ENCODE measurements around the gene TMCC1.

The TMCC1 gene

DNA sequence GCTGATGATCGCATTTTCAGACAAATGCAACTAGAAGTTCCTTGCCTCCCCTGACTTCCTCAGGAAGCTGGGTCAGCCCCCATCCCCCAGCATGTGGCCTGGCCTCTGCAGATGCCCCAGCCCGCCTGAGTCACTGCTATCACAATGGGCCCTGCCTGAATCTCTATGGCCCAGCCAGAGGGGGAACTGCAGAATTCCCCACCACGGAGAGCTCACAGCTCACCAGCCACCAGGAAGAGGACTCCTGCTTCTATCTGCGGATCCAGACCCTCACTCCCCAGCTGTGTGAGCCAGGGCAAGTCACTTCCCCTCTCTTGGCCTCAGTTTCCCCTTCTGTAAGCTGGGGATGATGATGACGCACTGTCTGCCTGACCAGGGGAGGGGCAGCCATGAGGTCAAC lies 293.9 kb downstream of the TMCC1 start:
- no peak overlapping the region for H3K27ac ChIP-seq
- no peak for TF ChIP-seq ZFX (IDR thresholded peaks at IDR 0.05; ENCODE audit: borderline replicate concordance)
- TF ChIP-seq, protein P1, sequence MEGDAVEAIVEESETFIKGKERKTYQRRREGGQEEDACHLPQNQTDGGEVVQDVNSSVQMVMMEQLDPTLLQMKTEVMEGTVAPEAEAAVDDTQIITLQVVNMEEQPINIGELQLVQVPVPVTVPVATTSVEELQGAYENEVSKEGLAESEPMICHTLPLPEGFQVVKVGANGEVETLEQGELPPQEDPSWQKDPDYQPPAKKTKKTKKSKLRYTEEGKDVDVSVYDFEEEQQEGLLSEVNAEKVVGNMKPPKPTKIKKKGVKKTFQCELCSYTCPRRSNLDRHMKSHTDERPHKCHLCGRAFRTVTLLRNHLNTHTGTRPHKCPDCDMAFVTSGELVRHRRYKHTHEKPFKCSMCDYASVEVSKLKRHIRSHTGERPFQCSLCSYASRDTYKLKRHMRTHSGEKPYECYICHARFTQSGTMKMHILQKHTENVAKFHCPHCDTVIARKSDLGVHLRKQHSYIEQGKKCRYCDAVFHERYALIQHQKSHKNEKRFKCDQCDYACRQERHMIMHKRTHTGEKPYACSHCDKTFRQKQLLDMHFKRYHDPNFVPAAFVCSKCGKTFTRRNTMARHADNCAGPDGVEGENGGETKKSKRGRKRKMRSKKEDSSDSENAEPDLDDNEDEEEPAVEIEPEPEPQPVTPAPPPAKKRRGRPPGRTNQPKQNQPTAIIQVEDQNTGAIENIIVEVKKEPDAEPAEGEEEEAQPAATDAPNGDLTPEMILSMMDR (IDR thresholded peaks at IDR 0.05) = no peak

DNA sequence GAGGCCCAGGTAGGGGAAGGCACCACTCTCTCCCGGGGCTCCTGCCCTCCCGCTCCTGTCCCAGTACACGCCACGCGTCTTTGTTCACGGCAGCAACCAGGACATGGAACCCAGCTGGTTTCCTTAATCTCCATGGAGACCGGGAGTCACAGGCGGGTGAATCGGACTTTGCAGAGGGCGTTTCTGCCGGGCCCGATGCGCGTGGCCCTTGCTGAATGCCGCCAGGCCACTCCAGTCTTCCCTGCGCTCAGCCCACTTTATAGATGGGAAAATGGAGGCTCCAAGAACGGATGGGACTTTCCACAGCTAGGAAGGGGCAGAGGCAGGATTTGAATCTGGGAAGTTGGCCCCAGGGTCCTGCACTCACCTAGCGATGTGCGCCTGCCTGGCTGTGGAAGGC lies 294.4 kb downstream of the TMCC1 start:
- TF ChIP-seq ZFX (IDR thresholded peaks at IDR 0.05; ENCODE audit: borderline replicate concordance) = no peak
- TF ChIP-seq, protein P1 (IDR thresholded peaks at IDR 0.05) = no peak
- H3K27ac ChIP-seq = no peak overlapping the region

DNA sequence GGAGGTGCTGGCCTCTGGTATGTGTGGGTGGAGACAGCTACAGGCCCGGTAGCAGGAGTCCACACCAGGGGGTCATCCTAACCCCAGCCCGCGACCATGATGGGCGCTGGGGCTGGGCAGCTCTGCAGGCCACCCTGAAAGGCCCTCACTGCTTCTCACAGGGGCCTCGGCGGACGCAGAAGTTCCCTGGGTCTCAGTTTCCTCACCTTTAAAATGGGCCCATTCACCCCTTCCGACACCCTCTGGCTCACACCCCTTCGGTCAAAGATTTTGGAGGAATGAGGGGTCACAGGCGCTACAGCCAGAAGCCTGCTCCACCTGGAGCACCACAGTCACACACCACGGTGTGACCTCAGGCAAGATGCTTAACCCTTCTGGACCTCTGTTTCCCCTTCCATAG lies 295.0 kb downstream of the TMCC1 start:
- no peak overlapping the region for H3K27ac ChIP-seq
- TF ChIP-seq ZFX (IDR thresholded peaks at IDR 0.05; ENCODE audit: borderline replicate concordance) = no peak
- TF ChIP-seq, protein P1 (IDR thresholded peaks at IDR 0.05) = no peak

DNA sequence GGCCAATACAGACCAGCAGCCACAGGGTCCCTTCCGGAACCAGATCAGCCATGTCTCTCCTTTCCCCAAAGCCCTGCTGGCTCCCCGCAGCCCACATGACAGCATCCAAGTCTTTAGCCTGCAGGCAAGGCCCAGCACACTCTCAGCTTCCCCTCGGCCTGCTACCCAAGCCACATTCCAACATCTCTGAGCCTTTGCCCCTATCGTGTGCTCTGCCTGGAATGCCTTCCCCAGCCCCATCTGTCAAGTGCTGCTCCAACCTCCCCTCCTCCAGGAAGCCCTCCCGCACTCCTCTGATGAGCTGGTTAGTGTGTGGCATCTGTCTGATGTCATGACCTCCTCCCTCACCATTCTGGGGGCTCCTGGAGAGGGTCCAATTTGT lies 295.5 kb downstream of the TMCC1 start:
- TF ChIP-seq, protein P1 (IDR thresholded peaks at IDR 0.05) = no peak
- no peak for TF ChIP-seq ZFX (IDR thresholded peaks at IDR 0.05; ENCODE audit: borderline replicate concordance)
- no peak overlapping the region for H3K27ac ChIP-seq

Data from 22Rv1 (cell line).